CD1c-positive myeloid dendritic cell (primary cell): ENCODE measurements around the gene IL17RC.

Experiments
- DNase-seq: peaks from one replicate; pipeline ENCODE4 v3.0.0-alpha.2; 2016; ENCODE audit errors: extremely low spot score

Gene IL17RC

GRCh38 chr3:9978710-9979305 is 61.9 kb downstream of the IL17RC start:
- DNase-seq: no peak

- no peak for DNase-seq
Measured at GRCh38 chr3:9980251-9980650, 63.4 kb downstream of the IL17RC start.
